Glutamatergic neuron (in vitro differentiated cells): ENCODE measurements around the gene PCDHGA2. TPM values are rescaled to one million over a fixed set of nuclear protein-coding genes. Genes with fewer than 3 reads are reported as not detected.

Source experiments
- DNase-seq: peaks from one replicate; pipeline ENCODE4 v3.0.0; 2022
- H3K27ac Mint-ChIP-seq: one replicate; pipeline ENCODE4 v1.8.0; 2020; ENCODE audit warnings: mild to moderate bottlenecking, mixed read lengths, inconsistent platforms; ENCODE audit not compliant: unreplicated experiment
- H3K27me3 Mint-ChIP-seq: one replicate; pipeline ENCODE4 v1.8.0; 2020; ENCODE audit warnings: mild to moderate bottlenecking, moderate library complexity, mixed read lengths, inconsistent platforms; ENCODE audit not compliant: unreplicated experiment
- H3K36me3 Mint-ChIP-seq: one replicate; pipeline ENCODE4 v1.8.0; 2020; ENCODE audit warnings: mild to moderate bottlenecking, mixed read lengths, inconsistent platforms; ENCODE audit not compliant: unreplicated experiment
- H3K4me1 Mint-ChIP-seq: one replicate; pipeline ENCODE4 v1.8.0; 2020; ENCODE audit warnings: mild to moderate bottlenecking, low read depth, mixed read lengths, inconsistent platforms; ENCODE audit not compliant: unreplicated experiment
- H3K4me3 Mint-ChIP-seq: one replicate; pipeline ENCODE4 v1.8.0; 2020; ENCODE audit warnings: mild to moderate bottlenecking, mixed read lengths, inconsistent platforms; ENCODE audit not compliant: unreplicated experiment
- H3K9me3 Mint-ChIP-seq: one replicate; pipeline ENCODE4 v1.8.0; 2020; ENCODE audit warnings: mild to moderate bottlenecking, moderate library complexity, mixed read lengths, inconsistent platforms; ENCODE audit not compliant: unreplicated experiment
- total RNA-seq: library from RNA; stranded (reverse); fragmentation: NEBNext Ultra II Directional; extraction: Animal tissue kit (Norgen Biotek cat#: 25700); gene quantifications from one replicate; pipeline ENCODE4 v1.2.1, GENCODE V29; 2021; ENCODE audit not compliant: unreplicated experiment
- TF ChIP-seq, protein P1 (sequence below): fragments of 200-600 bp; sonication (generic); IDR thresholded peaks from one replicate; pipeline ENCODE4 v1.5.0; 2021; ENCODE audit not compliant: partially characterized antibody, unreplicated experiment

PCDHGA2 gene
- total RNA-seq, 1 donor from 2014 or later: 3.0 TPM

DNA sequence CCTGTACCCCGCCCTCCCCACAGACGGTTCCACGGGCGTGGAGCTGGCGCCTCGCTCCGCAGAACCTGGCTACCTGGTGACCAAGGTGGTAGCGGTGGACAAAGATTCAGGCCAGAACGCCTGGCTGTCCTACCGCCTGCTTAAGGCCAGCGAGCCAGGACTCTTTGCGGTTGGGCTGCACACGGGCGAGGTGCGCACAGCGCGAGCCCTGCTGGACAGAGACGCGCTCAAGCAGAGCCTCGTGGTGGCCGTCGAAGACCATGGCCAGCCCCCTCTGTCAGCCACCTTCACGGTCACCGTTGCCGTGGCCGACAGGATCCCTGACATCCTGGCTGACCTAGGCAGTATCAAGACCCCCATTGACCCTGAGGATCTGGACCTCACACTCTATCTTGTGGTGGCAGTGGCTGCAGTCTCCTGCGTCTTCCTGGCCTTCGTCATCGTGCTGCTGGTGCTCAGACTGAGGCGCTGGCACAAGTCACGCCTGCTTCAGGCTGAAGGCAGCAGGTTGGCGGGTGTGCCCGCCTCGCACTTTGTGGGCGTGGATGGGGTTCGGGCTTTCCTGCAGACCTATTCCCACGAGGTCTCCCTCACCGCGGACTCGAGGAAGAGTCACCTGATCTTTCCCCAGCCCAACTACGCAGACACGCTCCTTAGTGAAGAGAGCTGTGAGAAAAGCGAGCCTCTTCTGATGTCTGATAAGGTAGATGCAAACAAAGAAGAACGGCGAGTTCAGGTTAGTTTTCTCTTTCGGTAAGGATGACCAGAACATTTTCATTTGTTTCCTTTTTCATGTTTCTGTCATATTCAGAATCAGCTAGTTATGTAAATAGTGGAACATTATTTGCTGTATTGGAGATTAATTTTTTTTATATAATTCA lies 27.7 kb downstream of the PCDHGA2 start:
- Mint-ChIP-seq H3K27ac (no peak overlapping the region), H3K4me3 (no peak overlapping the region), H3K4me1 (no peaks in the 10 kb centered on the region), H3K27me3 (peaks cover 3% of the 10 kb centered on the region), H3K9me3 (peaks cover 29% of the 10 kb centered on the region), H3K36me3 (peaks cover 47% of the 10 kb centered on the region)
- DNase-seq: no peak
- TF ChIP-seq, protein P1, sequence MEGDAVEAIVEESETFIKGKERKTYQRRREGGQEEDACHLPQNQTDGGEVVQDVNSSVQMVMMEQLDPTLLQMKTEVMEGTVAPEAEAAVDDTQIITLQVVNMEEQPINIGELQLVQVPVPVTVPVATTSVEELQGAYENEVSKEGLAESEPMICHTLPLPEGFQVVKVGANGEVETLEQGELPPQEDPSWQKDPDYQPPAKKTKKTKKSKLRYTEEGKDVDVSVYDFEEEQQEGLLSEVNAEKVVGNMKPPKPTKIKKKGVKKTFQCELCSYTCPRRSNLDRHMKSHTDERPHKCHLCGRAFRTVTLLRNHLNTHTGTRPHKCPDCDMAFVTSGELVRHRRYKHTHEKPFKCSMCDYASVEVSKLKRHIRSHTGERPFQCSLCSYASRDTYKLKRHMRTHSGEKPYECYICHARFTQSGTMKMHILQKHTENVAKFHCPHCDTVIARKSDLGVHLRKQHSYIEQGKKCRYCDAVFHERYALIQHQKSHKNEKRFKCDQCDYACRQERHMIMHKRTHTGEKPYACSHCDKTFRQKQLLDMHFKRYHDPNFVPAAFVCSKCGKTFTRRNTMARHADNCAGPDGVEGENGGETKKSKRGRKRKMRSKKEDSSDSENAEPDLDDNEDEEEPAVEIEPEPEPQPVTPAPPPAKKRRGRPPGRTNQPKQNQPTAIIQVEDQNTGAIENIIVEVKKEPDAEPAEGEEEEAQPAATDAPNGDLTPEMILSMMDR: no peak

DNA sequence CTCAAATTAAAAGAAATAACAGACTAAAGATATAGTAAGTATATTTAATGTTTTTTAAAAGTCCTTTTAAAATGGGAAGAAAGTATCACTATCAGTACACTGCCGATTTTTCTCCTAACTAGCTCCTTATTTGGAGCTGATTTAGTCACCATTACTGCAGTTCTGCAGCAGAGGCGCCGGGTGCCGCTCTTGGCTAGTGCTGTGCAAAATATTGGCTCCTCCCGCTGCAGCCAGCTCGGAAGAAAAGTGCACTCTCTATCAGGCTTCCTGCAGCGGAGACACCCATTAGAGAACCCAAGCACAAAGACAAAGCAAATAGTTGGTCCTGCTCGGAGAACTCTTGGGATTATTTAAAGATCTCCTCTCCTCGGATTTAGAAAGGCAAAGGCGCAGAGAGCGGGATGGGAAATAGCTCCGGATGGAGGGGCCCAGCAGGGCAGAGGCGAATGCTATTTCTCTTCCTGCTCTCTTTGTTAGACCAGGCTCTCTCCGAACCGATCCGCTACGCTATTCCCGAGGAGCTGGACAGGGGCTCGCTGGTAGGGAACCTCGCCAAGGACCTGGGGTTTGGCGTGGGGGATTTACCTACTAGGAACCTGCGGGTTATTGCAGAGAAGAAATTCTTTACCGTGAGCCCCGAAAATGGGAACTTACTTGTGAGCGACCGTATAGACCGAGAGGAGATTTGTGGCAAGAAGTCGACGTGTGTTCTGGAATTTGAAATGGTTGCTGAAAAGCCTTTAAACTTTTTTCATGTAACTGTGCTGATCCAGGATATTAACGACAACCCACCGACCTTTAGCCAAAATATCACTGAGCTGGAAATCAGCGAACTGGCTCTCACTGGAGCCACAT lies 31.7 kb downstream of the PCDHGA2 start, which contains the start of gene PCDHGB3:
Gene PCDHGB3, plus strand, starts transcription at position 249 of the 855 bp plus-strand sequence. Its CDS starts 153 bp downstream, at position 402.
- H3K36me3 Mint-ChIP-seq: peaks cover 51% of the 10 kb centered on the region
- TF ChIP-seq, protein P1: no peak
- DNase-seq: no peak
- H3K9me3 Mint-ChIP-seq: peaks cover 22% of the 10 kb centered on the region
- no peaks in the 10 kb centered on the region for H3K27me3 Mint-ChIP-seq
- no peak within 1 kb of the TSS for H3K4me3 Mint-ChIP-seq
- no peak within 1 kb of the TSS for H3K27ac Mint-ChIP-seq
- H3K4me1 Mint-ChIP-seq: no peaks in the 10 kb centered on the region

DNA sequence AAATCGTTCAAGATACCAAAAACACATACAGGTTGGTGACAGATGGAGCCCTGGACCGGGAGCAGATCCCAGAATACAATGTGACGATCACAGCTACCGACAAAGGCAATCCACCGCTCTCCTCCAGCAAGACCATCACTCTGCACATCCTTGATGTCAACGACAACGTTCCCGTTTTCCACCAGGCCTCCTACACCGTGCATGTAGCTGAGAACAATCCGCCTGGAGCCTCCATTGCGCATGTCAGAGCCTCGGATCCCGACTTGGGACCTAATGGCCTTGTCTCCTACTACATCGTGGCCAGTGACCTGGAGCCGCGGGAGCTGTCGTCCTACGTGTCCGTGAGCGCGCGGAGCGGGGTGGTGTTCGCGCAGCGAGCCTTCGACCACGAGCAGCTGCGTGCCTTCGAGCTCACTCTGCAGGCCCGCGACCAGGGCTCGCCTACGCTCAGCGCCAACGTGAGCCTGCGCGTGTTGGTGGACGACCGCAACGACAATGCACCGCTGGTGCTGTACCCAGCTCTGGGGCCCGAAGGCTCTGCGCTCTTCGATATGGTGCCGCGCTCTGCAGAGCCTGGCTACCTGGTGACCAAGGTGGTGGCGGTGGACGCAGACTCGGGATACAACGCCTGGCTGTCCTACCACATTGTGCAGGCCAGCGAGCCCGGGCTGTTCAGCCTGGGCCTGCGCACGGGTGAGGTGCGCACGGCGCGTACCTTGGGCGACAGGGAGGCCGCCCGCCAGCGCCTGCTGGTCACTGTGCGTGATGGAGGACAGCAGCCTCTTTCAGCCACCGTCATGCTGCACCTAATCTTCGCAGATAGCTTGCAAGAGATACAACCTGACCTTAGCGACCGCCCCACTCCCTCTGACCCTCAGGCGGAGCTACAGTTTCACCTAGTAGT lies 33.3 kb downstream of the PCDHGA2 start:
- H3K4me1 Mint-ChIP-seq: no peaks in the 10 kb centered on the region
- peaks cover 18% of the 10 kb centered on the region for H3K9me3 Mint-ChIP-seq
- TF ChIP-seq, protein P1: no peak
- H3K27ac Mint-ChIP-seq: no peak overlapping the region
- H3K4me3 Mint-ChIP-seq: no peak overlapping the region
- peaks cover 53% of the 10 kb centered on the region for H3K36me3 Mint-ChIP-seq
- no peak for DNase-seq
- H3K27me3 Mint-ChIP-seq: no peaks in the 10 kb centered on the region

DNA sequence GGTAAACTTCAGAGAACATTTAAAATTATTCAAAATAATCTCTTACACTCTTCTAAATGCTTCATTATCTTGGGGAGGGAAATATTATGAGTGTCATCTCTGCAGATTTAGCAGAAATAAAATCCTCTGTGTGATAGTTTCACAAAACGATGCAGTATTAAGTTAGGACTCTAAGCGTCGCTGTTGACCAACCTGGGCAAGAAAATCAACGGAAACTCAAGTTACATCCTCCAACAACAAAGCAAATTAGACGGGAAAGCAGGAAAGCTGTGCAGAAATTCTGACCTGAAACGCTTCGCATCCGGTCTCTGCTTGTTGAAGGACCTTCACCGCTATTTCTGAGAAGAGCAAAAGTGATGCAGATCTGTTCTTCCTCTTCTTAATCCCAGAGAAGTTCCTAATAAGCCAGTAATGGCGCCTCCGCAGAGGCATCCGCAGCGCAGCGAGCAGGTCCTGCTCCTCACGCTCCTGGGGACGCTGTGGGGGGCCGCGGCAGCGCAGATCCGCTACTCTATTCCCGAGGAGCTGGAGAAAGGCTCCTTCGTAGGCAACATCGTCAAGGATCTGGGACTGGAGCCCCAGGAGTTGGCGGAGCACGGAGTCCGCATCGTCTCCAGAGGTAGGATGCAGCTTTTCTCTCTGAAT lies 35.2 kb downstream of the PCDHGA2 start, which contains the start of gene PCDHGA6:
Gene PCDHGA6, plus strand, starts transcription at position 219 of the 645 bp plus-strand sequence. Its CDS starts 193 bp downstream, at position 412.
- H3K36me3 Mint-ChIP-seq: peaks cover 55% of the 10 kb centered on the region
- H3K27me3 Mint-ChIP-seq: no peaks in the 10 kb centered on the region
- peak within 1 kb of the TSS; percentile 25 for H3K4me3 Mint-ChIP-seq
- H3K27ac Mint-ChIP-seq: no peak within 1 kb of the TSS
- no peaks in the 10 kb centered on the region for H3K4me1 Mint-ChIP-seq
- H3K9me3 Mint-ChIP-seq: peaks cover 21% of the 10 kb centered on the region
- TF ChIP-seq, protein P1: no peak
- no peak for DNase-seq
